K562 (cell line): Measurements from ENCODE around the gene LMX1B. TPM values are rescaled to one million over a fixed set of nuclear protein-coding genes. Genes with fewer than 3 reads are reported as not detected.

Source experiments
- ATAC-seq: fragments of 200-7000 bp; cut with Tn5 transposase; 3 replicates; pipeline ENCODE4 v1.9.1; 2020; ENCODE audit warnings: moderate library complexity
- BruUV-seq: library from RNA; stranded (reverse); fragments of 400-500 nt; replicated peaks from 2 replicates; lab custom pipeline; 2021; lab: Mats Ljungman, UMichigan
- CTCF ChIA-PET: fragments of 300-600 bp; formaldehyde crosslinking; extraction: SDS; loops from one replicate; lab custom pipeline; 2021; ENCODE audit warnings: low intra/inter-chr PET ratio; lab: Yijun Ruan, JAX
- POLR2A ChIA-PET: fragments of 300-600, 350-650 bp; sonication (Branson Sonifier 250); formaldehyde crosslinking; extraction: SDS; loops from one replicate; lab custom pipeline; 2021; ENCODE audit warnings: antibody characterized with exemption, inconsistent platforms; lab: Yijun Ruan, JAX
- DNase-seq, 4 experiments: peaks; one replicate each; pipeline versions ENCODE4 v3.0.0 to v3.0.0-alpha.2; 2011 to 2018; ENCODE audit warnings: low spot score in 3 of 4, mixed read lengths in 3 of 4; ENCODE audit errors: extremely low read depth in 1 of 4
- FAIRE-seq: peaks from 2 replicates; lab custom pipeline; 2011; peaks lifted over from hg19 to GRCh38; lab: Jason Lieb, UNC
- H2AFZ ChIP-seq: 2 replicates; pipeline ENCODE4 v1.6.0; 2011; ENCODE audit warnings: low read depth, low read length, control low read depth, inconsistent platforms
- H3K27ac ChIP-seq: fragments of 200-600 bp; 3 replicates; pipeline ENCODE4 v1.8.0; 2011; ENCODE audit warnings: low read depth, mild to moderate bottlenecking, control low read depth, inconsistent platforms, low read length, moderate library complexity, mixed read lengths; ENCODE audit errors: extremely low read depth
- H3K27me3 ChIP-seq, 2 experiments: fragments of 300-600 bp in 1 of 2; 2 replicates in 1 of 2; 3 replicates in 1 of 2; pipeline versions ENCODE4 v1.6.0 to v1.8.0; 2011; ENCODE audit warnings: inconsistent platforms in 2 of 2, low read length in 2 of 2, mild to moderate bottlenecking in 1 of 2, mixed read lengths in 1 of 2, moderate library complexity in 1 of 2; ENCODE audit not compliant: control insufficient read depth in 2 of 2, insufficient read depth in 2 of 2
- H3K36me3 ChIP-seq: fragments of 300-600 bp; 3 replicates; pipeline ENCODE4 v1.8.0; 2011; ENCODE audit warnings: mild to moderate bottlenecking, low read length, inconsistent platforms; ENCODE audit not compliant: control insufficient read depth, insufficient read depth
- H3K4me1 ChIP-seq, 2 experiments: fragments of 200-600 bp in 1 of 2; replicated peaks in 1 of 2; 2 replicates in 1 of 2; 3 replicates in 1 of 2; pipeline versions ENCODE4 v1.5.1 to v1.8.0; 2011; ENCODE audit warnings: inconsistent platforms in 2 of 2, low read length in 2 of 2, mild to moderate bottlenecking in 1 of 2, mixed read lengths in 1 of 2, moderate library complexity in 1 of 2; ENCODE audit not compliant: control insufficient read depth in 2 of 2, insufficient read depth in 2 of 2
- H3K4me2 ChIP-seq: 2 replicates; pipeline ENCODE4 v1.6.1; 2011; ENCODE audit warnings: low read length, control low read depth, inconsistent platforms, mixed read lengths; ENCODE audit not compliant: insufficient read depth
- H3K4me3 ChIP-seq: fragments of 200-600 bp; sonication (generic), shearing (Covaris generic); 2 replicates; pipeline ENCODE4 v1.5.1; 2016; ENCODE audit warnings: control low read depth, inconsistent platforms
- H3K79me2 ChIP-seq: fragments of 200-600 bp; 3 replicates; pipeline ENCODE4 v1.8.0; 2011; ENCODE audit warnings: low read length, inconsistent platforms; ENCODE audit not compliant: control insufficient read depth, insufficient read depth
- H3K9ac ChIP-seq, 2 experiments: 2 replicates each; pipeline versions ENCODE4 v1.6.0 to v1.6.1; 2011; ENCODE audit warnings: low read depth in 2 of 2, low read length in 2 of 2, control low read depth in 1 of 2, inconsistent platforms in 1 of 2, mild to moderate bottlenecking in 1 of 2, mixed read lengths in 1 of 2; ENCODE audit not compliant: insufficient read depth in 1 of 2
- H3K9me1 ChIP-seq: one replicate; pipeline ENCODE4 v1.6.0; 2011; ENCODE audit warnings: inconsistent platforms, mild to moderate bottlenecking, low read length, moderate library complexity; ENCODE audit not compliant: control insufficient read depth, insufficient read depth
- H3K9me3 ChIP-seq: replicated peaks from 2 replicates; pipeline ENCODE4 v1.5.1; 2011; ENCODE audit warnings: low read depth, low read length, inconsistent platforms; ENCODE audit not compliant: control insufficient read depth, insufficient read depth
- H4K20me1 ChIP-seq: replicated peaks from 2 replicates; pipeline ENCODE4 v1.6.1; 2011; ENCODE audit warnings: low read length, inconsistent platforms, mixed read lengths; ENCODE audit not compliant: control insufficient read depth, insufficient read depth
- DACH1 ChIP-seq: fragments of 450-650 bp; IDR thresholded peaks from 2 replicates; pipeline ENCODE4 v1.6.1; 2018; ENCODE audit not compliant: partially characterized antibody
- DIDO1 ChIP-seq: fragments of 450-650 bp; IDR thresholded peaks from 2 replicates; pipeline ENCODE4 v1.6.1; 2016; ENCODE audit warnings: low read depth, missing biosample characterization, missing genetic modification characterization
- IFI16 ChIP-seq: fragments of 250-450 bp; sonication (Bioruptor Pico); IDR thresholded peaks from 2 replicates; pipeline ENCODE4 v2.1.2; 2022; ENCODE audit warnings: mild to moderate bottlenecking, inconsistent platforms
- MITF ChIP-seq: IDR thresholded peaks from 2 replicates; pipeline ENCODE4 v1.6.1; 2014; ENCODE audit warnings: antibody characterized with exemption
- POLR2AphosphoS2 ChIP-seq: IDR thresholded peaks from 2 replicates; pipeline ENCODE4 v1.6.1; 2012; ENCODE audit warnings: low read length, improper control_type of control experiment
- SAP30 ChIP-seq: fragments of 200-600 bp; sonication (generic); IDR thresholded peaks from 2 replicates; pipeline ENCODE4 v1.6.1; 2012; ENCODE audit warnings: borderline replicate concordance, low read depth, mild to moderate bottlenecking, moderate library complexity, low read length, control low read depth, inconsistent platforms; ENCODE audit not compliant: insufficient read depth, poor library complexity, severe bottlenecking
- SETDB1 ChIP-seq: IDR thresholded peaks from one replicate; pipeline ENCODE4 v1.6.1; 2012; ENCODE audit warnings: low read length, control low read depth, inconsistent platforms
- WGBS: fragments of 100-300 bp; shearing (Covaris generic); methylation state at CpG from one replicate; pipeline ENCODE4 v1.1.6; 2016; ENCODE audit warnings: low coverage, mixed read lengths; ENCODE audit not compliant: insufficient coverage; ENCODE audit errors: missing lambda C conversion rate; 5-methylcytosine and 5-hydroxymethylcytosine counted together
- in situ Hi-C: fragments of 300-500 bp; cut with MboI; formaldehyde crosslinking; loops from 4 replicates; pipeline ENCODE4 v1.15.0; 2018; ENCODE audit warnings: inconsistent platforms, mixed read lengths
- intact Hi-C: fragments of 100-400 bp; cut with micrococcal nuclease; formaldehyde crosslinking; loops from 2 replicates; pipeline ENCODE4 v1.14.2; 2022
- polyA plus RNA-seq, 8 experiments: library from polyadenylated mRNA; depleted of rRNA in 4 of 8; stranded (reverse) in 5 of 8; unstranded in 3 of 8; fragments of >200 nt; fragmentation: Nextera tagmentation in 2 of 8; fragmentation: Illumina TruSeq in 1 of 8; extraction: Ambion mirVana in 2 of 8; extraction: Trizol in 1 of 8; gene quantifications; 2 replicates each; pipeline versions ENCODE4 v1.2.1 to v1.2.3, GENCODE V29; 2011 to 2014; ENCODE audit warnings: inconsistent platforms in 1 of 8, missing spikeins in 1 of 8
- total RNA-seq, 7 experiments: library from RNA; depleted of rRNA in 6 of 7; stranded (reverse); fragments of >200 nt in 6 of 7; fragmentation: Illumina TruSeq in 2 of 7; extraction: Trizol in 2 of 7; gene quantifications; 2 replicates each; pipeline versions ENCODE4 v1.2.1 to v1.2.3, GENCODE V29; 2011 to 2021; ENCODE audit warnings: low replicate concordance in 1 of 7

LMX1B gene
- total and polyA plus RNA-seq, 9 of the 15 experiments (the other 6 are each of a cell fraction or from before 2014, with no cell fraction given), result not detected

GRCh38 chr9:126639318-126640000, 25.7 kb downstream of the LMX1B start:
- no peaks in the 10 kb centered on the region for H3K79me2 ChIP-seq
- DNase-seq, result no peak
- no peaks in the 10 kb centered on the region for H3K36me3 ChIP-seq
- ChIA-PET POLR2A (no interaction called here), CTCF (no interaction called here)
- no peak for FAIRE-seq
- H3K4me1 ChIP-seq, result peaks cover 0 to 3% of the 10 kb centered on the region in 2 experiments; a peak in 1 of 5 replicates
- no peak for ATAC-seq
- no peak overlapping the region for H3K4me3 ChIP-seq
- H3K27me3 ChIP-seq, result peaks cover 2 to 76% of the 10 kb centered on the region in 2 experiments; a peak in 3 of 5 replicates
- H3K9me3 ChIP-seq, result no peaks in the 10 kb centered on the region
- no TSS peak for BruUV-seq
- intact Hi-C loops (no loop called here), in situ Hi-C loops (no loop called here)
- H3K27ac ChIP-seq, result no peak overlapping the region
- no peak overlapping the region for H3K9ac ChIP-seq
- TF ChIP-seq SETDB1, result no peak
- no peak for TF ChIP-seq DIDO1 (tag)
- no peak for TF ChIP-seq SAP30
- no peak for TF ChIP-seq IFI16 (CRISPR knock-in tag)
- TF ChIP-seq DACH1, result no peak
- no peak for TF ChIP-seq MITF
- TF ChIP-seq POLR2AphosphoS2, result no peak
- TF ChIP-seq, all 486 proteins: peak for 0
- 2% methylated on average over 11 of the region's 12 CpGs for WGBS
- Histone ChIP-seq H3K9me1 (no peaks in the 10 kb centered on the region), H2AFZ (no peak overlapping the region), H3K4me2 (no peak overlapping the region), H4K20me1 (peaks cover 30% of the 10 kb centered on the region)
